Esophagus squamous epithelium (tissue), 4 donors: ENCODE data around the gene PDGFRA.

Experiments
- CTCF ChIP-seq, 6 experiments: fragments of 450-650 bp in 4 of 6; fragments of 200-600 bp in 2 of 6; sonication (generic) in 2 of 6; IDR thresholded peaks; one replicate each; pipeline ENCODE4 v1.5.1; 2016 to 2019; ENCODE audit warnings: antibody characterized with exemption in 6 of 6, mild to moderate bottlenecking in 4 of 6, moderate library complexity in 4 of 6
- POLR2A ChIP-seq, 4 donors: fragments of 450-650 bp; IDR thresholded peaks; one replicate each; pipeline ENCODE4 v1.6.1; 2017; ENCODE audit warnings: antibody characterized with exemption in 4 of 4, mild to moderate bottlenecking in 4 of 4, moderate library complexity in 3 of 4

GRCh38 chr4:54318904-54319303 is 89.8 kb downstream of the PDGFRA start:
- peak in 5 of 6 experiments; percentile 25 to 68 (median 52) for TF ChIP-seq CTCF (IDR thresholded peaks at IDR 0.05)
- TF ChIP-seq POLR2A (IDR thresholded peaks at IDR 0.05) = no peak
